Psoas muscle (tissue), 8 donors: Measurements from ENCODE around the gene TCF7L2. TPM values are rescaled to one million over a fixed set of nuclear protein-coding genes. Genes with fewer than 3 reads are reported as not detected.

Experiments used
- ATAC-seq, 4 donors: fragments of 200-7000 bp; cut with Tn5 transposase; one replicate each; pipeline ENCODE4 v1.9.1; 2020; ENCODE audit warnings: moderate library complexity in 3 of 4, mild to moderate bottlenecking in 2 of 4
- DNase-seq, 2 donors: peaks; one replicate each; pipeline ENCODE4 v3.0.0-alpha.2; 2020
- H3K27ac ChIP-seq: fragments of 200-600 bp; one replicate; pipeline ENCODE4 v1.8.0; 2022
- H3K27me3 ChIP-seq, 3 donors: fragments of 200-600 bp in 1 of 3; one replicate each; pipeline versions ENCODE4 v1.6.1 to v1.8.0; 2013 to 2022; ENCODE audit warnings: low read length in 2 of 3, mild to moderate bottlenecking in 2 of 3, moderate library complexity in 1 of 3; ENCODE audit not compliant: insufficient read depth in 3 of 3
- H3K36me3 ChIP-seq, 2 donors: fragments of 200-600 bp in 1 of 2; one replicate each; pipeline versions ENCODE4 v1.6.1 to v1.8.0; 2013 to 2022; ENCODE audit warnings: low read depth in 1 of 2, mild to moderate bottlenecking in 1 of 2, moderate library complexity in 1 of 2; ENCODE audit not compliant: insufficient read depth in 1 of 2
- H3K4me1 ChIP-seq: fragments of 200-600 bp; one replicate; pipeline ENCODE4 v1.8.0; 2022
- H3K4me3 ChIP-seq: fragments of 200-600 bp; one replicate; pipeline ENCODE4 v1.8.0; 2022; ENCODE audit warnings: mild to moderate bottlenecking
- H3K9me3 ChIP-seq: fragments of 200-600 bp; one replicate; pipeline ENCODE4 v1.8.0; 2022
- CTCF ChIP-seq: fragments of 200-600 bp; IDR thresholded peaks from one replicate; pipeline ENCODE4 v1.8.0; 2022; ENCODE audit warnings: antibody characterized with exemption
- WGBS, 3 donors: extraction: QIAGEN DNeasy Blood & Tissue Kit; methylation state at CpG; one replicate each; pipeline versions ENCODE4 v1.1.6 to v1.1.7; 2013; 5-methylcytosine and 5-hydroxymethylcytosine counted together
- intact Hi-C, 2 donors: fragments of 100-400 bp; cut with DNase I; formaldehyde crosslinking; loops; one replicate each; pipeline versions ENCODE4 v1.11.0 to v1.14.2; 2022
- polyA plus RNA-seq, 3 donors: library from polyadenylated mRNA; stranded (reverse); fragments of 200-250 nt; gene quantifications; one replicate each; pipeline ENCODE4 v1.2.3, GENCODE V29; 2013
- total RNA-seq, 4 donors: library from RNA; stranded (reverse); fragmentation: NEBNext Ultra II Directional in 2 of 4; extraction: Animal tissue kit (Norgen Biotek cat#: 25700) in 2 of 4; gene quantifications; one replicate each; pipeline versions ENCODE4 v1.2.1 to v1.2.4, GENCODE V29; 2021 to 2023
- donor health status: healthy with polysubstance abuse.
- donor health status: DM: no; HTN: no; CAD: no; lungs with moderate emphysema.
- donor health status: Bipolar disorder and iron deficiency.
- donor health status: healthy.
- donor health status: DM: yes; HTN: yes; CAD: no.
- donor health status: DM: no; HTN: no; CAD: no.
- donor health status: DM: no; HTN: no; CAD: no.
- donor health status: DM: yes; HTN: yes; CAD: no.

The TCF7L2 gene
- total and polyA plus RNA-seq, 7 donors: 1.8 to 8.5 (median 4.3) TPM

GRCh38 chr10:113007821-113008220, 57.8 kb downstream of the TCF7L2 start:
- no peak for ATAC-seq

GRCh38 chr10:113011592-113012374, 61.7 kb downstream of the TCF7L2 start:
- intact Hi-C loops: no loop called here
- no peak for TF ChIP-seq CTCF
- ATAC-seq: no peak
- Histone ChIP-seq H3K4me1 (no peaks in the 10 kb centered on the region), H3K36me3 (no peaks in the 10 kb centered on the region), H3K9me3 (no peaks in the 10 kb centered on the region), H3K27me3 (no peaks in the 10 kb centered on the region), H3K4me3 (no peak overlapping the region), H3K27ac (no peak overlapping the region)
- WGBS, 3 donors: 88 to 90% (median 89%) methylated on average over 12 of the region's 12 CpGs
- no peak for DNase-seq

More at GRCh38 chr10:113007821-113008220, 57.8 kb downstream of the TCF7L2 start:
- Histone ChIP-seq H3K36me3 (no peaks in the 10 kb centered on the region), H3K4me3 (no peak overlapping the region), H3K4me1 (peaks cover 3% of the 10 kb centered on the region), H3K27ac (no peak overlapping the region), H3K27me3 (no peaks in the 10 kb centered on the region), H3K9me3 (no peaks in the 10 kb centered on the region)
- WGBS, 3 donors: 63 to 72% (median 66%) methylated on average over 8 of the region's 8 CpGs
- no peak for TF ChIP-seq CTCF
- intact Hi-C loops: loop anchor here in 1 of 2 donors (10.0 kb wide), 1 partner anchor 53 kb away; the partner anchor contains the start of gene TCF7L2
- no peak for DNase-seq

GRCh38 chr10:113015201-113015600, 65.2 kb downstream of the TCF7L2 start:
- Histone ChIP-seq H3K4me1 (peaks cover 11% of the 10 kb centered on the region), H3K9me3 (no peaks in the 10 kb centered on the region), H3K36me3 (no peaks in the 10 kb centered on the region), H3K4me3 (no peak overlapping the region), H3K27me3 (no peaks in the 10 kb centered on the region), H3K27ac (no peak overlapping the region)
- TF ChIP-seq CTCF: no peak
- no peak for DNase-seq
- intact Hi-C loops: no loop called here
- ATAC-seq: no peak
- 48 to 81% (median 62%) methylated on average over 4 of the region's 4 CpGs for WGBS, 3 donors

GRCh38 chr10:113017376-113017775, 67.3 kb downstream of the TCF7L2 start:
- WGBS, 3 donors: 53 to 80% (median 66%) methylated on average over 5 of the region's 5 CpGs

More at GRCh38 chr10:113017376-113017775, 67.3 kb downstream of the TCF7L2 start:
- DNase-seq: no peak
- intact Hi-C loops: no loop called here
- Histone ChIP-seq H3K27ac (no peak overlapping the region), H3K36me3 (no peaks in the 10 kb centered on the region), H3K4me3 (no peak overlapping the region), H3K4me1 (peaks cover 32% of the 10 kb centered on the region), H3K9me3 (no peaks in the 10 kb centered on the region), H3K27me3 (no peaks in the 10 kb centered on the region)
- TF ChIP-seq CTCF: no peak
- no peak for ATAC-seq
